Coronary artery (tissue), 2 donors: Measurements from ENCODE around the gene TEKT2.

Experiments used
- DNase-seq: peaks from one replicate; pipeline ENCODE4 v3.0.0-alpha.2; 2017; ENCODE audit warnings: low spot score
- H3K27ac ChIP-seq, 2 donors: fragments of 200-600 bp; sonication (generic); one replicate each; pipeline ENCODE4 v1.5.1; 2016 to 2019
- H3K4me3 ChIP-seq: fragments of 200-600 bp; sonication (generic); 2 replicates; pipeline ENCODE4 v1.5.1; 2016; ENCODE audit warnings: mild to moderate bottlenecking, moderate library complexity
- CTCF ChIP-seq: fragments of 200-600 bp; sonication (generic); IDR thresholded peaks from one replicate; pipeline ENCODE4 v1.5.1; 2019; ENCODE audit warnings: antibody characterized with exemption

The TEKT2 gene

GRCh38 chr1:36128905-36129206 lies 45.0 kb downstream of the TEKT2 start:
- no peak for TF ChIP-seq CTCF
- Histone ChIP-seq H3K4me3 (no peak overlapping the region), H3K27ac (no peak overlapping the region)
- DNase-seq = no peak

- no peak overlapping the region for H3K4me3 ChIP-seq
- H3K27ac ChIP-seq = no peak overlapping the region
- no peak for DNase-seq
- TF ChIP-seq CTCF = no peak
These were observed 48.1 kb downstream of the TEKT2 start for GRCh38 chr1:36132029-36132428.

GRCh38 chr1:36133484-36133883 lies 49.6 kb downstream of the TEKT2 start:
- Histone ChIP-seq H3K4me3 (no peak overlapping the region), H3K27ac (peak overlapping the region in 1 of 2 donors; percentile 84)
- TF ChIP-seq CTCF = no peak
- DNase-seq = no peak

- no peak for DNase-seq
- Histone ChIP-seq H3K27ac (peak overlapping the region in 1 of 2 donors; percentile 84), H3K4me3 (no peak overlapping the region)
- no peak for TF ChIP-seq CTCF
These were observed 50.1 kb downstream of the TEKT2 start for GRCh38 chr1:36134031-36134430.

- TF ChIP-seq CTCF = peak; percentile 76
These were observed 50.8 kb downstream of the TEKT2 start for GRCh38 chr1:36134505-36135329.

GRCh38 chr1:36135330-36135667 lies 51.4 kb downstream of the TEKT2 start:
- peak overlapping the region; percentile 59 to 84 for H3K27ac ChIP-seq
- TF ChIP-seq CTCF = no peak
- no peak for DNase-seq
- H3K4me3 ChIP-seq = no peak overlapping the region

More at GRCh38 chr1:36134505-36135329, 50.8 kb downstream of the TEKT2 start:
- Histone ChIP-seq H3K4me3 (no peak overlapping the region), H3K27ac (peak overlapping the region; percentile 59 to 84)
- DNase-seq = no peak

GRCh38 chr1:36135796-36136195 lies 51.9 kb downstream of the TEKT2 start:
- H3K4me3 ChIP-seq = no peak overlapping the region
- no peak for DNase-seq
- TF ChIP-seq CTCF = no peak
- H3K27ac ChIP-seq = peak overlapping the region; percentile 59 to 84
